ENCODE results near the gene FBLN1.

The FBLN1 gene

DNA sequence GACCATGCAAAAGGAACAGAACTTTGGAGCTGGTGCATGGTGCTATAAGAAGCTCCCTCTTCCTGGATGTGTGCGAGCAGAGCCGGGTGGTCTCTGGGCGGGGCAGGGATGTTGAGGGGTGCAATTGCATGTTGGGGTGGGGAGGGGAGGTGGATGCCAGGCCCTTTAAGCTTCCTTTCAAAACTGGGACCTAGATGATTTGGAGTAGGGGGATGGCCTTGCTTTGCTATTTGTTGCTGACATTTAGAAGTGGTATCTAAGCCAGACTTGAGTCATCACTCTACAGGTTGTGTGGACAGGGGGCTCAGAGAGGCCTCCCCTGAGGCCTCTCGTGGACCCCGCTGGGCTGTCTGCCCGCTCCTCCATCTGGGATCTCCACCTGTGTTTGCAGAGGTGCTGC is 24.8 kb downstream of the FBLN1 start:
- TF ChIP-seq EZH2phosphoT487 (IDR thresholded peaks at IDR 0.05; ENCODE audit: low read depth) (no peak), CTCF (IDR thresholded peaks at IDR 0.05; ENCODE audit: low read depth, low read length) (no peak)
- no peaks in the 10 kb centered on the region for H3K36me3 ChIP-seq (replicated peaks; ENCODE audit: low read depth, low read length)

DNA sequence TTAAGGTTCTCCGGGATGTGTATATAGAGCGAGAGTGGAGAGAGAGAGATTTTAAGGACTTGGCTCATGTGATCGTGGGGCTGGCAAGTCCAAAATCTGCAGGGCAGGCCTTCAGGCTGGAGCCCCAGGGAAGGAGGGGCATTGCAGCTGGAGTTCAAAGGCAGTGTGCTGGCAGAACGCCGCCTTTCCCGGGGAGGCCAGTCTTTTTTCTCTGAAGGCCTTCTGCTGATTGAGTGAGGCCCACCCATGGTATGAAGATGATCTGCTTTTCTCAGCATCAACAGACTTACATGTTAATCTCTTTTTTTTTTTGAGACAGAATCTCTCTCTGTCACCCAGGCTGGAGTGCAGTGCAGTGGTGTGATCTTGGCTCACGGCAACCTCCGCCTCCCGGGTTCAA is 25.4 kb downstream of the FBLN1 start:
- TF ChIP-seq CTCF (IDR thresholded peaks at IDR 0.05; ENCODE audit: low read depth, low read length) = no peak
- TF ChIP-seq EZH2phosphoT487 (IDR thresholded peaks at IDR 0.05; ENCODE audit: low read depth) = no peak
- H3K4me2 ChIP-seq (ENCODE audit: low read length) = no peak overlapping the region
- no peak overlapping the region for H2AFZ ChIP-seq (ENCODE audit: low read depth, low read length)
- no peaks in the 10 kb centered on the region for H3K9me3 ChIP-seq (ENCODE audit: insufficient read depth, low read length)
- peaks cover 14% of the 10 kb centered on the region for H3K27me3 ChIP-seq (ENCODE audit: low read depth, low read length)
- no peak overlapping the region for H3K9ac ChIP-seq (ENCODE audit: low read length)
- H4K20me1 ChIP-seq (ENCODE audit: insufficient read depth, low read length) = no peaks in the 10 kb centered on the region
- H3K4me3 ChIP-seq (ENCODE audit: low read length) = no peak overlapping the region
- H3K27ac ChIP-seq (ENCODE audit: low read length) = no peak overlapping the region
- H3K36me3 ChIP-seq (replicated peaks; ENCODE audit: low read depth, low read length) = no peaks in the 10 kb centered on the region
- no peaks in the 10 kb centered on the region for H3K4me1 ChIP-seq (ENCODE audit: low read length)
- H3K79me2 ChIP-seq (ENCODE audit: low read length) = no peaks in the 10 kb centered on the region

More for the DNA sequence above, 24.8 kb downstream of the FBLN1 start:
- Histone ChIP-seq H2AFZ (ENCODE audit: low read depth, low read length) (no peak overlapping the region), H3K27ac (ENCODE audit: low read length) (no peak overlapping the region), H3K4me3 (ENCODE audit: low read length) (no peak overlapping the region), H3K79me2 (ENCODE audit: low read length) (no peaks in the 10 kb centered on the region), H3K9ac (ENCODE audit: low read length) (no peak overlapping the region), H3K9me3 (ENCODE audit: insufficient read depth, low read length) (no peaks in the 10 kb centered on the region), H4K20me1 (ENCODE audit: insufficient read depth, low read length) (no peaks in the 10 kb centered on the region), H3K4me2 (ENCODE audit: low read length) (no peak overlapping the region), H3K4me1 (ENCODE audit: low read length) (no peaks in the 10 kb centered on the region), H3K27me3 (ENCODE audit: low read depth, low read length) (peaks cover 19% of the 10 kb centered on the region)

- H3K27me3 ChIP-seq (ENCODE audit: low read depth, low read length) = peaks cover 6% of the 10 kb centered on the region
Measured at GRCh38 chr22:45529105-45529504, 26.4 kb downstream of the FBLN1 start.

GRCh38 chr22:45529971-45530575 is 27.4 kb downstream of the FBLN1 start:
- Histone ChIP-seq H3K27ac (ENCODE audit: low read length) (no peak overlapping the region), H2AFZ (ENCODE audit: low read depth, low read length) (no peak overlapping the region), H3K9me3 (ENCODE audit: insufficient read depth, low read length) (no peaks in the 10 kb centered on the region), H3K79me2 (ENCODE audit: low read length) (no peaks in the 10 kb centered on the region), H3K9ac (ENCODE audit: low read length) (no peak overlapping the region), H4K20me1 (ENCODE audit: insufficient read depth, low read length) (no peaks in the 10 kb centered on the region), H3K27me3 (ENCODE audit: low read depth, low read length) (peaks cover 4% of the 10 kb centered on the region; the same call in 1 of the 2 replicates), H3K4me1 (ENCODE audit: low read length) (no peaks in the 10 kb centered on the region), H3K4me3 (ENCODE audit: low read length) (no peak overlapping the region), H3K36me3 (replicated peaks; ENCODE audit: low read depth, low read length) (no peaks in the 10 kb centered on the region), H3K4me2 (ENCODE audit: low read length) (no peak overlapping the region)
- TF ChIP-seq CTCF (IDR thresholded peaks at IDR 0.05; ENCODE audit: low read depth, low read length) (no peak), EZH2phosphoT487 (IDR thresholded peaks at IDR 0.05; ENCODE audit: low read depth) (no peak)

More at GRCh38 chr22:45529105-45529504, 26.4 kb downstream of the FBLN1 start:
- H3K9me3 ChIP-seq (ENCODE audit: insufficient read depth, low read length) = no peaks in the 10 kb centered on the region
- no peaks in the 10 kb centered on the region for H3K79me2 ChIP-seq (ENCODE audit: low read length)
- no peak overlapping the region for H3K9ac ChIP-seq (ENCODE audit: low read length)
- TF ChIP-seq CTCF (IDR thresholded peaks at IDR 0.05; ENCODE audit: low read depth, low read length) (no peak), EZH2phosphoT487 (IDR thresholded peaks at IDR 0.05; ENCODE audit: low read depth) (no peak)
- H4K20me1 ChIP-seq (ENCODE audit: insufficient read depth, low read length) = no peaks in the 10 kb centered on the region
- H2AFZ ChIP-seq (ENCODE audit: low read depth, low read length) = no peak overlapping the region
- no peaks in the 10 kb centered on the region for H3K36me3 ChIP-seq (replicated peaks; ENCODE audit: low read depth, low read length)
- H3K4me2 ChIP-seq (ENCODE audit: low read length) = no peak overlapping the region
- no peak overlapping the region for H3K27ac ChIP-seq (ENCODE audit: low read length)
- H3K4me1 ChIP-seq (ENCODE audit: low read length) = no peaks in the 10 kb centered on the region
- no peak overlapping the region for H3K4me3 ChIP-seq (ENCODE audit: low read length)
